Vagina (tissue), 2 donors: Measurements from ENCODE around the gene PTK6.

ENCODE experiments used
- POLR2A ChIP-seq, 2 donors: fragments of 450-650 bp; IDR thresholded peaks; one replicate each; pipeline ENCODE4 v1.6.1; 2017; ENCODE audit warnings: antibody characterized with exemption in 2 of 2, mild to moderate bottlenecking in 2 of 2, moderate library complexity in 2 of 2
- POLR2AphosphoS5 ChIP-seq, 2 donors: sonication (generic); formaldehyde crosslinking; IDR thresholded peaks; one replicate each; pipeline ENCODE4 v1.9.0; 2017; ENCODE audit warnings: antibody characterized with exemption in 2 of 2, mild to moderate bottlenecking in 2 of 2, low read depth in 1 of 2; ENCODE audit not compliant: insufficient read depth in 1 of 2
- TF ChIP-seq, protein P1 (sequence below), 3 experiments: fragments of 450-650 bp in 2 of 3; fragments of 200-600 bp in 1 of 3; sonication (generic) in 1 of 3; IDR thresholded peaks; one replicate each; pipeline ENCODE4 v1.5.1; 2017 to 2019; ENCODE audit warnings: antibody characterized with exemption in 3 of 3, mild to moderate bottlenecking in 2 of 3, moderate library complexity in 2 of 3

DNA sequence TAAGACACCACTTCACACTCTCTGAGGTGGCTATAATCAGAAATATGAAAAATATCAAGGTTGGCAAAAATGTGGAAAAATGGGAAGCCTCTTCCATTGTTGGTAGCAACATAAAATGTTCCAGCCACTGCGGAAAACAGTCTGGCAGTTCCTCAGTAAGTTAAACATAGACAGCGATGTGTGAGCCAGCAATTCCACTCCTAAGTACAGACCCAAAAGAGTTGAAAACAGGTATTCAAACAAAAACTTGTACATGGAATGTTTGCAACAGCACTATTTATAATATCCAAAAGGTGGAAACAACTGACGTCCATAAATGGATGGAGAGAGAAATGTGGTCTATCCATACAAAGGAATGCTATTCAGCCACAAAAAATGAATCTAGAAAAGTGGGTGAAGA is 24.0 kb downstream of the PTK6 start:
- TF ChIP-seq, protein P1, sequence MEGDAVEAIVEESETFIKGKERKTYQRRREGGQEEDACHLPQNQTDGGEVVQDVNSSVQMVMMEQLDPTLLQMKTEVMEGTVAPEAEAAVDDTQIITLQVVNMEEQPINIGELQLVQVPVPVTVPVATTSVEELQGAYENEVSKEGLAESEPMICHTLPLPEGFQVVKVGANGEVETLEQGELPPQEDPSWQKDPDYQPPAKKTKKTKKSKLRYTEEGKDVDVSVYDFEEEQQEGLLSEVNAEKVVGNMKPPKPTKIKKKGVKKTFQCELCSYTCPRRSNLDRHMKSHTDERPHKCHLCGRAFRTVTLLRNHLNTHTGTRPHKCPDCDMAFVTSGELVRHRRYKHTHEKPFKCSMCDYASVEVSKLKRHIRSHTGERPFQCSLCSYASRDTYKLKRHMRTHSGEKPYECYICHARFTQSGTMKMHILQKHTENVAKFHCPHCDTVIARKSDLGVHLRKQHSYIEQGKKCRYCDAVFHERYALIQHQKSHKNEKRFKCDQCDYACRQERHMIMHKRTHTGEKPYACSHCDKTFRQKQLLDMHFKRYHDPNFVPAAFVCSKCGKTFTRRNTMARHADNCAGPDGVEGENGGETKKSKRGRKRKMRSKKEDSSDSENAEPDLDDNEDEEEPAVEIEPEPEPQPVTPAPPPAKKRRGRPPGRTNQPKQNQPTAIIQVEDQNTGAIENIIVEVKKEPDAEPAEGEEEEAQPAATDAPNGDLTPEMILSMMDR (IDR thresholded peaks at IDR 0.05): no peak
- no peak for TF ChIP-seq POLR2A (IDR thresholded peaks at IDR 0.05)
- no peak for TF ChIP-seq POLR2AphosphoS5 (IDR thresholded peaks at IDR 0.05; ENCODE audit: insufficient read depth in 1 of 2, low read depth in 1 of 2)
